HepG2 (cell line): ENCODE data around the gene SPC24. TPM values are rescaled to one million over a fixed set of nuclear protein-coding genes. Genes with fewer than 3 reads are reported as not detected.

Source experiments
- IRF9 ChIP-seq: sonication (generic); formaldehyde crosslinking; IDR thresholded peaks from 2 replicates; pipeline ENCODE4 v1.8.0; 2022; ENCODE audit warnings: missing genetic modification reagents, mild to moderate bottlenecking, borderline replicate concordance
- LRRFIP1 ChIP-seq: sonication (generic); formaldehyde crosslinking; conservative IDR thresholded peaks from 2 replicates; pipeline ENCODE4 v1.4.0; 2020; ENCODE audit warnings: missing genetic modification reagents
- SRSF4 ChIP-seq: fragments of 200-400 bp; formaldehyde crosslinking; IDR thresholded peaks from one replicate; pipeline ENCODE4 v1.6.1; 2018; ENCODE audit warnings: mild to moderate bottlenecking, low read depth, low read length, moderate library complexity; ENCODE audit not compliant: poor library complexity, severe bottlenecking
- STAT5B ChIP-seq: sonication (generic); formaldehyde crosslinking; IDR thresholded peaks from 2 replicates; pipeline ENCODE4 v1.4.0; 2020; ENCODE audit warnings: missing genetic modification reagents
- ZNF10 ChIP-seq: sonication (generic); formaldehyde crosslinking; IDR thresholded peaks from 2 replicates; pipeline ENCODE4 v1.4.0; 2020; ENCODE audit warnings: mild to moderate bottlenecking, low read depth, missing genetic modification reagents, borderline replicate concordance
- ZNF20 ChIP-seq: sonication (generic); formaldehyde crosslinking; IDR thresholded peaks from 2 replicates; pipeline ENCODE4 v1.4.0; 2020; ENCODE audit warnings: mild to moderate bottlenecking, moderate library complexity, missing genetic modification reagents
- ZNF468 ChIP-seq: sonication (generic); formaldehyde crosslinking; IDR thresholded peaks from 2 replicates; pipeline ENCODE4 v1.8.0; 2022; ENCODE audit warnings: mild to moderate bottlenecking, moderate library complexity, missing genetic modification reagents
- ZNF567 ChIP-seq: sonication (generic); formaldehyde crosslinking; IDR thresholded peaks from 2 replicates; pipeline ENCODE4 v1.8.1; 2023; ENCODE audit warnings: mild to moderate bottlenecking, missing genetic modification reagents, borderline replicate concordance
- ZNF839 ChIP-seq: sonication (generic); formaldehyde crosslinking; IDR thresholded peaks from 2 replicates; pipeline ENCODE4 v1.4.0; 2020; ENCODE audit warnings: missing genetic modification reagents, mild to moderate bottlenecking, borderline replicate concordance
- polyA plus RNA-seq, 8 experiments: library from polyadenylated mRNA; depleted of rRNA in 3 of 8; stranded (reverse) in 7 of 8; unstranded in 1 of 8; fragments of >200 nt; fragmentation: Illumina TruSeq in 4 of 8; extraction: Trizol in 4 of 8; gene quantifications; 2 replicates each; pipeline versions ENCODE4 v1.2.1 to v1.2.3, GENCODE V29; 2011 to 2016; ENCODE audit warnings: low read depth in 4 of 8, missing spikeins in 1 of 8, mixed read lengths in 1 of 8; ENCODE audit not compliant: insufficient read depth in 1 of 8
- total RNA-seq, 5 experiments: library from RNA; depleted of rRNA; stranded (reverse); fragments of >200 nt; fragmentation: Illumina TruSeq; extraction: Trizol; gene quantifications; 2 replicates each; pipeline ENCODE4 v1.2.3, GENCODE V29; 2016; ENCODE audit warnings: low read depth in 1 of 5
- TF ChIP-seq, protein P1 (sequence below), 2 experiments: IDR thresholded peaks; 2 replicates each; pipeline ENCODE4 v1.6.1; 2011 to 2012; ENCODE audit warnings: low read length in 2 of 2, borderline replicate concordance in 1 of 2, low read depth in 1 of 2, mild to moderate bottlenecking in 1 of 2, moderate library complexity in 1 of 2
- TF ChIP-seq, protein P2 (sequence below): IDR thresholded peaks from 2 replicates; pipeline ENCODE4 v1.6.1; 2016; ENCODE audit warnings: low read depth, control low read depth
- TF ChIP-seq, protein P3 (sequence below): sonication (generic); formaldehyde crosslinking; IDR thresholded peaks from 2 replicates; pipeline ENCODE4 v1.9.0; 2021; ENCODE audit warnings: mild to moderate bottlenecking, missing genetic modification reagents

Gene SPC24
- total and polyA plus RNA-seq, 2 of the 13 experiments (the other 11 are each of a cell fraction or from before 2014, with no cell fraction given), result 10.0 to 46.2 TPM

- TF ChIP-seq ZNF839 (CRISPR knock-in tag) (no peak; the same call in 1 of the 2 replicates), IRF9 (CRISPR knock-in tag) (no peak), ZNF10 (no peak), ZNF468 (no peak), LRRFIP1 (CRISPR knock-in tag) (no peak), SRSF4 (no peak), STAT5B (CRISPR knock-in tag) (no peak), ZNF567 (no peak; the same call in 1 of the 2 replicates), ZNF20 (CRISPR knock-in tag) (no peak)
- TF ChIP-seq, protein P1, sequence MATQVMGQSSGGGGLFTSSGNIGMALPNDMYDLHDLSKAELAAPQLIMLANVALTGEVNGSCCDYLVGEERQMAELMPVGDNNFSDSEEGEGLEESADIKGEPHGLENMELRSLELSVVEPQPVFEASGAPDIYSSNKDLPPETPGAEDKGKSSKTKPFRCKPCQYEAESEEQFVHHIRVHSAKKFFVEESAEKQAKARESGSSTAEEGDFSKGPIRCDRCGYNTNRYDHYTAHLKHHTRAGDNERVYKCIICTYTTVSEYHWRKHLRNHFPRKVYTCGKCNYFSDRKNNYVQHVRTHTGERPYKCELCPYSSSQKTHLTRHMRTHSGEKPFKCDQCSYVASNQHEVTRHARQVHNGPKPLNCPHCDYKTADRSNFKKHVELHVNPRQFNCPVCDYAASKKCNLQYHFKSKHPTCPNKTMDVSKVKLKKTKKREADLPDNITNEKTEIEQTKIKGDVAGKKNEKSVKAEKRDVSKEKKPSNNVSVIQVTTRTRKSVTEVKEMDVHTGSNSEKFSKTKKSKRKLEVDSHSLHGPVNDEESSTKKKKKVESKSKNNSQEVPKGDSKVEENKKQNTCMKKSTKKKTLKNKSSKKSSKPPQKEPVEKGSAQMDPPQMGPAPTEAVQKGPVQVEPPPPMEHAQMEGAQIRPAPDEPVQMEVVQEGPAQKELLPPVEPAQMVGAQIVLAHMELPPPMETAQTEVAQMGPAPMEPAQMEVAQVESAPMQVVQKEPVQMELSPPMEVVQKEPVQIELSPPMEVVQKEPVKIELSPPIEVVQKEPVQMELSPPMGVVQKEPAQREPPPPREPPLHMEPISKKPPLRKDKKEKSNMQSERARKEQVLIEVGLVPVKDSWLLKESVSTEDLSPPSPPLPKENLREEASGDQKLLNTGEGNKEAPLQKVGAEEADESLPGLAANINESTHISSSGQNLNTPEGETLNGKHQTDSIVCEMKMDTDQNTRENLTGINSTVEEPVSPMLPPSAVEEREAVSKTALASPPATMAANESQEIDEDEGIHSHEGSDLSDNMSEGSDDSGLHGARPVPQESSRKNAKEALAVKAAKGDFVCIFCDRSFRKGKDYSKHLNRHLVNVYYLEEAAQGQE (IDR thresholded peaks at IDR 0.05; ENCODE audit: borderline replicate concordance in 1 of 2, low read depth in 1 of 2, low read length in 2 of 2), result no peak
- TF ChIP-seq, protein P2, sequence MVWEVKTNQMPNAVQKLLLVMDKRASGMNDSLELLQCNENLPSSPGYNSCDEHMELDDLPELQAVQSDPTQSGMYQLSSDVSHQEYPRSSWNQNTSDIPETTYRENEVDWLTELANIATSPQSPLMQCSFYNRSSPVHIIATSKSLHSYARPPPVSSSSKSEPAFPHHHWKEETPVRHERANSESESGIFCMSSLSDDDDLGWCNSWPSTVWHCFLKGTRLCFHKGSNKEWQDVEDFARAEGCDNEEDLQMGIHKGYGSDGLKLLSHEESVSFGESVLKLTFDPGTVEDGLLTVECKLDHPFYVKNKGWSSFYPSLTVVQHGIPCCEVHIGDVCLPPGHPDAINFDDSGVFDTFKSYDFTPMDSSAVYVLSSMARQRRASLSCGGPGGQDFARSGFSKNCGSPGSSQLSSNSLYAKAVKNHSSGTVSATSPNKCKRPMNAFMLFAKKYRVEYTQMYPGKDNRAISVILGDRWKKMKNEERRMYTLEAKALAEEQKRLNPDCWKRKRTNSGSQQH, result no peak
- TF ChIP-seq, protein P3, sequence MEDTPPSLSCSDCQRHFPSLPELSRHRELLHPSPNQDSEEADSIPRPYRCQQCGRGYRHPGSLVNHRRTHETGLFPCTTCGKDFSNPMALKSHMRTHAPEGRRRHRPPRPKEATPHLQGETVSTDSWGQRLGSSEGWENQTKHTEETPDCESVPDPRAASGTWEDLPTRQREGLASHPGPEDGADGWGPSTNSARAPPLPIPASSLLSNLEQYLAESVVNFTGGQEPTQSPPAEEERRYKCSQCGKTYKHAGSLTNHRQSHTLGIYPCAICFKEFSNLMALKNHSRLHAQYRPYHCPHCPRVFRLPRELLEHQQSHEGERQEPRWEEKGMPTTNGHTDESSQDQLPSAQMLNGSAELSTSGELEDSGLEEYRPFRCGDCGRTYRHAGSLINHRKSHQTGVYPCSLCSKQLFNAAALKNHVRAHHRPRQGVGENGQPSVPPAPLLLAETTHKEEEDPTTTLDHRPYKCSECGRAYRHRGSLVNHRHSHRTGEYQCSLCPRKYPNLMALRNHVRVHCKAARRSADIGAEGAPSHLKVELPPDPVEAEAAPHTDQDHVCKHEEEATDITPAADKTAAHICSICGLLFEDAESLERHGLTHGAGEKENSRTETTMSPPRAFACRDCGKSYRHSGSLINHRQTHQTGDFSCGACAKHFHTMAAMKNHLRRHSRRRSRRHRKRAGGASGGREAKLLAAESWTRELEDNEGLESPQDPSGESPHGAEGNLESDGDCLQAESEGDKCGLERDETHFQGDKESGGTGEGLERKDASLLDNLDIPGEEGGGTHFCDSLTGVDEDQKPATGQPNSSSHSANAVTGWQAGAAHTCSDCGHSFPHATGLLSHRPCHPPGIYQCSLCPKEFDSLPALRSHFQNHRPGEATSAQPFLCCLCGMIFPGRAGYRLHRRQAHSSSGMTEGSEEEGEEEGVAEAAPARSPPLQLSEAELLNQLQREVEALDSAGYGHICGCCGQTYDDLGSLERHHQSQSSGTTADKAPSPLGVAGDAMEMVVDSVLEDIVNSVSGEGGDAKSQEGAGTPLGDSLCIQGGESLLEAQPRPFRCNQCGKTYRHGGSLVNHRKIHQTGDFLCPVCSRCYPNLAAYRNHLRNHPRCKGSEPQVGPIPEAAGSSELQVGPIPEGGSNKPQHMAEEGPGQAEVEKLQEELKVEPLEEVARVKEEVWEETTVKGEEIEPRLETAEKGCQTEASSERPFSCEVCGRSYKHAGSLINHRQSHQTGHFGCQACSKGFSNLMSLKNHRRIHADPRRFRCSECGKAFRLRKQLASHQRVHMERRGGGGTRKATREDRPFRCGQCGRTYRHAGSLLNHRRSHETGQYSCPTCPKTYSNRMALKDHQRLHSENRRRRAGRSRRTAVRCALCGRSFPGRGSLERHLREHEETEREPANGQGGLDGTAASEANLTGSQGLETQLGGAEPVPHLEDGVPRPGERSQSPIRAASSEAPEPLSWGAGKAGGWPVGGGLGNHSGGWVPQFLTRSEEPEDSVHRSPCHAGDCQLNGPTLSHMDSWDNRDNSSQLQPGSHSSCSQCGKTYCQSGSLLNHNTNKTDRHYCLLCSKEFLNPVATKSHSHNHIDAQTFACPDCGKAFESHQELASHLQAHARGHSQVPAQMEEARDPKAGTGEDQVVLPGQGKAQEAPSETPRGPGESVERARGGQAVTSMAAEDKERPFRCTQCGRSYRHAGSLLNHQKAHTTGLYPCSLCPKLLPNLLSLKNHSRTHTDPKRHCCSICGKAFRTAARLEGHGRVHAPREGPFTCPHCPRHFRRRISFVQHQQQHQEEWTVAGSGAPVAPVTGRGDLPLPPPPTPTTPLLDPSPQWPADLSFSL, result no peak
Measured at GRCh38 chr19:11142528-11143171, 12.9 kb downstream of the SPC24 start (continued).
